HL-60 (cell line): Measurements from ENCODE around the gene IFI30.
"Not testable (repeated sequence)": the region's sequence is repeated elsewhere in the genome, so short reads cannot be mapped to it uniquely, and the experiment has no call there.

Experiments
- DNase-seq, 2 experiments: peaks; one replicate each; pipeline ENCODE4 v3.0.0-alpha.2; 2010 to 2020; ENCODE audit warnings: low read depth in 1 of 2, low spot score in 1 of 2
- H3K27ac ChIP-seq: fragments of 250-450 bp; sonication (Bioruptor Pico); replicated peaks from 2 replicates; pipeline ENCODE4 v1.5.1; 2020; ENCODE audit warnings: mild to moderate bottlenecking, moderate library complexity
- H3K27me3 ChIP-seq: fragments of 250-450 bp; sonication (Bioruptor Pico); 2 replicates; pipeline ENCODE4 v1.5.1; 2021; ENCODE audit warnings: mild to moderate bottlenecking, moderate library complexity; ENCODE audit not compliant: insufficient read depth, poor library complexity, severe bottlenecking
- H3K4me3 ChIP-seq: replicated peaks from 2 replicates; pipeline ENCODE4 v1.5.1; 2011; ENCODE audit warnings: mild to moderate bottlenecking, control low read depth, low read length; ENCODE audit not compliant: insufficient read depth
- GABPA ChIP-seq: IDR thresholded peaks from 2 replicates; pipeline ENCODE4 v1.6.1; 2012; ENCODE audit warnings: low read depth
- POLR2AphosphoS5 ChIP-seq: IDR thresholded peaks from 2 replicates; pipeline ENCODE4 v1.6.1; 2012; ENCODE audit warnings: low read depth
- REST ChIP-seq: IDR thresholded peaks from 2 replicates; pipeline ENCODE4 v1.6.1; 2012; ENCODE audit warnings: low read depth; ENCODE audit not compliant: insufficient replicate concordance
- SPI1 ChIP-seq: IDR thresholded peaks from 2 replicates; pipeline ENCODE4 v1.6.1; 2012; ENCODE audit warnings: low read depth, mild to moderate bottlenecking, borderline replicate concordance
- TF ChIP-seq, protein P1 (sequence below): IDR thresholded peaks from one replicate; pipeline ENCODE4 v1.5.1; 2011; ENCODE audit warnings: low read length, control low read depth, inconsistent platforms; ENCODE audit not compliant: insufficient read depth

Gene IFI30

GRCh38 chr19:18206018-18206417, 32.4 kb downstream of the IFI30 start:
- TF ChIP-seq REST, result no peak
- no peak for TF ChIP-seq POLR2AphosphoS5
- no peak for TF ChIP-seq GABPA
- TF ChIP-seq, protein P1, sequence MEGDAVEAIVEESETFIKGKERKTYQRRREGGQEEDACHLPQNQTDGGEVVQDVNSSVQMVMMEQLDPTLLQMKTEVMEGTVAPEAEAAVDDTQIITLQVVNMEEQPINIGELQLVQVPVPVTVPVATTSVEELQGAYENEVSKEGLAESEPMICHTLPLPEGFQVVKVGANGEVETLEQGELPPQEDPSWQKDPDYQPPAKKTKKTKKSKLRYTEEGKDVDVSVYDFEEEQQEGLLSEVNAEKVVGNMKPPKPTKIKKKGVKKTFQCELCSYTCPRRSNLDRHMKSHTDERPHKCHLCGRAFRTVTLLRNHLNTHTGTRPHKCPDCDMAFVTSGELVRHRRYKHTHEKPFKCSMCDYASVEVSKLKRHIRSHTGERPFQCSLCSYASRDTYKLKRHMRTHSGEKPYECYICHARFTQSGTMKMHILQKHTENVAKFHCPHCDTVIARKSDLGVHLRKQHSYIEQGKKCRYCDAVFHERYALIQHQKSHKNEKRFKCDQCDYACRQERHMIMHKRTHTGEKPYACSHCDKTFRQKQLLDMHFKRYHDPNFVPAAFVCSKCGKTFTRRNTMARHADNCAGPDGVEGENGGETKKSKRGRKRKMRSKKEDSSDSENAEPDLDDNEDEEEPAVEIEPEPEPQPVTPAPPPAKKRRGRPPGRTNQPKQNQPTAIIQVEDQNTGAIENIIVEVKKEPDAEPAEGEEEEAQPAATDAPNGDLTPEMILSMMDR, result no peak
- TF ChIP-seq SPI1, result no peak
- H3K27me3 ChIP-seq, result no peaks in the 10 kb centered on the region
- H3K4me3 ChIP-seq, result no peak overlapping the region
- no peak for DNase-seq
- H3K27ac ChIP-seq, result no peak overlapping the region

- H3K4me3 ChIP-seq, result no peak overlapping the region
- no peak overlapping the region for H3K27ac ChIP-seq
- TF ChIP-seq POLR2AphosphoS5, result no peak
- no peak for TF ChIP-seq SPI1
- TF ChIP-seq REST, result no peak
- TF ChIP-seq, protein P1, result no peak
- no peak for TF ChIP-seq GABPA
- H3K27me3 ChIP-seq, result no peaks in the 10 kb centered on the region
- DNase-seq, result peak in 1 of 2 experiments; percentile 36
Measured at GRCh38 chr19:18208098-18208951, 34.7 kb downstream of the IFI30 start.

DNA sequence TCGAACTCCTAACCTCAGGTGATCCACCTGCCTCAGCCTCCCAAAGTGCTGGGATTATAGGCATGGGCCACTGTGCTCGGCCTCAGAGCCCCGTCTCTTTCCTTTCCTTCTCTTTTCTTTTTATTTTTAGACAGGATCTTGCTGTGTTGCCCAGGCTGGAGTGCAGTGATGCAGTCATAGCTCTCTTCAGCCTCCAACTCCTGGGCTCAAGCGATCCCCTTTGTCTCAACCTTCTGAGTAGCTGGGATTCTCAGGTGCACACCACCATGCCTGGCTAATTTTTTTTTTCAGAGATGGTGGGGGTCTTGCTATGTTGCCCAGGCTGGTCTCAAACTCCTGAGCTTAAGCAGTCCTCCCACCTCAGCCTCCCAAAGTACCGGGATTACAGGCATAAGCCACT, 36.3 kb downstream of the IFI30 start:
- H3K27me3 ChIP-seq, H3K27ac ChIP-seq, DNase-seq, H3K4me3 ChIP-seq: not testable (repeated sequence)

DNA sequence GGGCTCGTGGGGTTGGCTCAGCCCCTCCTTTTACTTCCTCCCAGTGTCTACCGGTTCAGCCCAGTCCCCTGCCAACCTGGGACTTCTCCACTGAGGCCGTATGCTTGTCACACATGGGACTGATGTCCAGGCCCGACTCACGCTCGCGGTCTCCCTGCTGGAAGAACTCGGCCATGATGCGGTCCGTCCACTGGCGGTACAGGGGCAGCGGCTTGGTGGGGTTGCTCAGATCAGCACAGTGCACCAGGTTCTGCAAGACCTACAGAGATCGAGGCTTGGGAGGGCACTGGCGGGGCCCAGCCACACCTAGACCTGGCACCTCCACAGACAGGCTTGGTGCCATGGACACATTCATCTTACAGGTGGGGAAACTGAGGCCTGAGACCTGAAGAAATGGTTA, 38.1 kb downstream of the IFI30 start:
- TF ChIP-seq REST (no peak), POLR2AphosphoS5 (no peak), SPI1 (no peak), GABPA (no peak)
- TF ChIP-seq, protein P1, result no peak
- no peak overlapping the region for H3K4me3 ChIP-seq
- no peak overlapping the region for H3K27ac ChIP-seq
- H3K27me3 ChIP-seq, result no peaks in the 10 kb centered on the region
- no peak for DNase-seq
